WI38 (cell line): ENCODE measurements around the gene LCMT2.

Source experiments
- H3K4me3 ChIP-seq: 2 replicates; pipeline ENCODE4 v1.5.1; 2011; ENCODE audit warnings: low read depth, mild to moderate bottlenecking, control low read depth, low read length
- TF ChIP-seq, protein P1 (sequence below): IDR thresholded peaks from 2 replicates; pipeline ENCODE4 v1.5.1; 2012; ENCODE audit warnings: low read depth, mild to moderate bottlenecking, control low read depth, low read length

The LCMT2 gene

GRCh38 chr15:43278869-43279268, 51.5 kb downstream of the LCMT2 start:
- TF ChIP-seq, protein P1, sequence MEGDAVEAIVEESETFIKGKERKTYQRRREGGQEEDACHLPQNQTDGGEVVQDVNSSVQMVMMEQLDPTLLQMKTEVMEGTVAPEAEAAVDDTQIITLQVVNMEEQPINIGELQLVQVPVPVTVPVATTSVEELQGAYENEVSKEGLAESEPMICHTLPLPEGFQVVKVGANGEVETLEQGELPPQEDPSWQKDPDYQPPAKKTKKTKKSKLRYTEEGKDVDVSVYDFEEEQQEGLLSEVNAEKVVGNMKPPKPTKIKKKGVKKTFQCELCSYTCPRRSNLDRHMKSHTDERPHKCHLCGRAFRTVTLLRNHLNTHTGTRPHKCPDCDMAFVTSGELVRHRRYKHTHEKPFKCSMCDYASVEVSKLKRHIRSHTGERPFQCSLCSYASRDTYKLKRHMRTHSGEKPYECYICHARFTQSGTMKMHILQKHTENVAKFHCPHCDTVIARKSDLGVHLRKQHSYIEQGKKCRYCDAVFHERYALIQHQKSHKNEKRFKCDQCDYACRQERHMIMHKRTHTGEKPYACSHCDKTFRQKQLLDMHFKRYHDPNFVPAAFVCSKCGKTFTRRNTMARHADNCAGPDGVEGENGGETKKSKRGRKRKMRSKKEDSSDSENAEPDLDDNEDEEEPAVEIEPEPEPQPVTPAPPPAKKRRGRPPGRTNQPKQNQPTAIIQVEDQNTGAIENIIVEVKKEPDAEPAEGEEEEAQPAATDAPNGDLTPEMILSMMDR = no peak
- no peak overlapping the region for H3K4me3 ChIP-seq

DNA sequence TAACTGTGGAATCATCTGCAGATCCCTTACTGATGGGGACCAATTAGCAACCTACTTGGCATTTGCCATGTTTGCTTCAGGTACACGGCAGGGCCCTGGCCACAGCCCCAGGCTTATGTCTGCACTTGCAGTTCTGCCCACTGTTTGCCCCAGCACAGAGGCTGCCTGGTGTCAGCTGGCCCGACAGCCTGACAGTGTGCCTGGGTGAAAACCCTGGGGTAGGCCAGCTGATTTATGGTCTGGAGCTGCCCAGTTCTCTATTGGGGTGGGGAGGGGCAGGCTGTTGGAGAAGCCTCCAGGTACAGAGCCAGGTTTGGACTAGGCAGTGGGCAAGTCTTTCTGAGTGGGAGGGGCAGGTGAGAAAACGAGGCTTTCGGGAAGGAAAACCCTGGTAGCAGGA, 52.5 kb downstream of the LCMT2 start:
- TF ChIP-seq, protein P1 = no peak

DNA sequence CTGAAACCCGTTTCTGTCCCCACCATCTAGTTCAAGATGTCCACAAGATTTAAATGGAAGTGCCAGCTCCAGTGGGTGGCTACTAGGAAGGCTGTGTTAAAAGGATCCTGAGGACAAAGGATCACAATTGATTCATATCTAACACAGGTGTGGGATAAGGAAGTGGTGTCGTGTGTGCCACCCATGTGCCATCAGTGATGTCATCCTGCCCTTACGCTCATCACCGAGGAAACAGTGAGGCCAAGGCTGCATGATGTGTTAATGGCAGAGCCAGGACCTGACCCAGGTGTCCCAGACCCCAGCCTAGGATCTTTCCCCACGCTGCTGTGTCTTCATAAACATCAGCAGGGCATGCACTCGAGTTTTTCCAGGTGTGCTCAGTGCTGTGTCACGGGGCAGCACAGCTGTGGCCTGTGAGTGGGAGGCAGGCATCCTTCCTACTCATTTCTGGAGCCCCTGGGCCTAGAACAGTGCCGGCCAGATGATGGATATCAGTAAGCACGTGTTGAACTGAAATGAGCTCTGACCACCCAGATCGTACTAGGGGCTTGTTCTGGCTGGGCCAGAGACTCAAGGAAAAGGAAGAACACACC, 53.0 kb downstream of the LCMT2 start:
- no peak overlapping the region for H3K4me3 ChIP-seq
- TF ChIP-seq, protein P1 = no peak

More for the DNA sequence above, 52.5 kb downstream of the LCMT2 start:
- H3K4me3 ChIP-seq = no peak overlapping the region

- no peak overlapping the region for H3K4me3 ChIP-seq
- TF ChIP-seq, protein P1 = no peak
Measured at GRCh38 chr15:43276563-43277200, 53.7 kb downstream of the LCMT2 start.

GRCh38 chr15:43275740-43276562, 54.4 kb downstream of the LCMT2 start:
- H3K4me3 ChIP-seq = no peak overlapping the region
- TF ChIP-seq, protein P1 = no peak

- TF ChIP-seq, protein P1 = no peak
Measured at GRCh38 chr15:43274136-43274535, 56.2 kb downstream of the LCMT2 start.

More at GRCh38 chr15:43274136-43274535, 56.2 kb downstream of the LCMT2 start:
- H3K4me3 ChIP-seq = no peak overlapping the region
